Activated CD8-positive, alpha-beta memory T cell treated with anti-CD3 and anti-CD28 coated beads, Interleukin-2, amount 50 U/mL, for 24 hours (primary cell): Measurements from ENCODE around the gene OSBPL6.
"Not testable (repeated sequence)": the region's sequence is repeated elsewhere in the genome, so short reads cannot be mapped to it uniquely, and the experiment has no call there.

ENCODE experiments used
- DNase-seq: peaks from one replicate; pipeline ENCODE4 v3.0.0-alpha.2; 2020; ENCODE audit errors: extremely low read depth

The OSBPL6 gene

DNA sequence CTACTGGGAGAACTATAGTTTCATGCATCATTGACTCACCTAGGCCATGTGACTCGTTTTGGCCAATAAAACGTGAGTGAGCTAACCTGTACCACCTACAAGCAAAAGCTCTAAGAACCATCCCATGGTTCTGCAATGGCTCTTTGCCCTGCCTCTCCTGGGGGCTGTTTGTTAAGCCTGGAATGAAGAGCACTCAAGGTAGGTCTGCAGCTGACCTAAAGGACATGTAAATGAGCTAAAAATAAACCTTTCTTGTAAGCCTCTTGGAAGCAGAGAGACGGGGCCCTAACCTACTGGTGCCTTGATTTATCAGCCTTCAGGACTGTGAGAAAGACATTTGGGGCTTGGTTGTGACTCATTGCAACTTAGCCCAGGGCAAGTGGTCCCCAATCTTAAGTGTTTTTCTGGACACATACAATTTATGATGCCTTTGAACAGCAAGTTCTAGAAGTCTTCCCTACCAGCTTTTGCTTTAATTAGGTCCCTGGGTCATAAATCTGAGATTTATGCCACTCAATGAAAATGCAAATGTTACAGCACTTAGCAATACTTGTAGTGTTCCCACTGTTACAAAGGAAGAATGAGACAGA is 107.4 kb downstream of the OSBPL6 start:
- no peak for DNase-seq

DNA sequence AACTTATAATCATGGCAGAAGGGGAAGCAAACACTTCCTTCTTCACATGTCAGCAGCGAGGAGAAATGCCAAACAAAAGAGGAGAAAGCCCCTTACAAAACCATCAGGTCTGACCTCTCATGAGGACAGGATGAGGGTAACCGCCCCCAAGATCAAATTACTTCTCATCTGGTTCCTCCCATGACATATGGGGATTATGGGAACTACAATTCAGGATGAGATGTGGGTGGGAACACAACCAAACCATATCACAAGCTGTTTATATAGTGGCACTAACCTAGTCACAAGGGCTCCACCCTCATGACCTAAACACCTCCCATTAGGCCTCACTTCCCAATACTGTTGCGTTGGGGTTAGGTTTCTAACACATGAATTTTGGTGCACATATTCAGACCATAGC is 110.0 kb downstream of the OSBPL6 start:
- no peak for DNase-seq

DNA sequence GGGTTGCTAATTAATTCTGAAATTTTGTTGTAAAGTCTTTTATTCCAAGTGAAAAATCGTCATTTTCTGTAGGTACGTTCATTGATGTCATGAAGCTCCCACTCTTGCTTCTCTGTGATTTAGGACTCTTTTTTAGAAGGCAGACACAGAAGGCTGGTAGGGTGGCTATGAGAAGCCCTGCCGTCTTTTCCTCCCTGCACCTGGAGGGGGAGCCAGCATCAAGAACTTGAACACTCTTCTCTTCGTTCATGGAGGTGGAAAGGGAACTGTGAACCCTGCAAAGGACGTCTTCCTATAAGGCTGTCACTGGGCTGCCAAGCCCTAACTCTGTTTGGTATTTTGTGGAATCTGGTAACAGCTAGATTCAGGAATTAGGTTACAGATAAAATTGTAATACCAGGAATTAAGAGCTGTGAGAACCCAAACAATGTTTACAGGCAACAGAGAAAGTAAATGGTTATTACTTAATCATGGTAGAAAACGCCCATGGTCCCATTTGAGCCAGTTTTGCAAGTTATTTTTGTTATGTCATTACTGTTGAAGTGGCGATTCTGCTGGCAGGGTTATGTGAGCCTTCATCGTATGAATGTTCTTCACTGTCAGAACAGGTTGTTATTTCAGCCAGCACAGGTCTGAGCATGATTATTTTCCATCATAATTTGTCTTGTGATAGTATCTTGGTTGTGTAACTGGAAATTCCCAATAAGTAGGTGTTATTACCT is 112.2 kb downstream of the OSBPL6 start:
- no peak for DNase-seq

GRCh38 chr2:178307650-178308049 is 113.3 kb downstream of the OSBPL6 start:
- no peak for DNase-seq

GRCh38 chr2:178309541-178309940 is 115.2 kb downstream of the OSBPL6 start:
- DNase-seq: no peak

DNA sequence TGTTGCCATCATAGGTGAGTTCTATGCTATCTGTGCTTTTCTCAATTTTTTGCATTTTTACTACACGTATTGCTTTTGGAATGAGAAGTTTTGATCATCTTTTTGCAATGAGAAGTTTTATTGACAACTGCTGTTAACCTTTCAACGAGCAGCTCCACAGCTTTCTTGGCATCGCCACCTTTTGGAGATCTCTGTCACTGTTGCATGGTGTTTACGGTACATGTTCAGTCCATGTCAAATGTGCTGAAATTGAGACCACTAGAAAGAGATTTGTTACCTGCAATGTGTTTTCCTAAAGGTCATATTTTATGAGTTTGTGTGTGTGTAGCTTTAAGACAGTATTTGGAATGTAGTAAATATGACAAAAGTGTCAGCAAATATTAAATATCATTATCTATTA is 120.8 kb downstream of the OSBPL6 start:
- no peak for DNase-seq

DNA sequence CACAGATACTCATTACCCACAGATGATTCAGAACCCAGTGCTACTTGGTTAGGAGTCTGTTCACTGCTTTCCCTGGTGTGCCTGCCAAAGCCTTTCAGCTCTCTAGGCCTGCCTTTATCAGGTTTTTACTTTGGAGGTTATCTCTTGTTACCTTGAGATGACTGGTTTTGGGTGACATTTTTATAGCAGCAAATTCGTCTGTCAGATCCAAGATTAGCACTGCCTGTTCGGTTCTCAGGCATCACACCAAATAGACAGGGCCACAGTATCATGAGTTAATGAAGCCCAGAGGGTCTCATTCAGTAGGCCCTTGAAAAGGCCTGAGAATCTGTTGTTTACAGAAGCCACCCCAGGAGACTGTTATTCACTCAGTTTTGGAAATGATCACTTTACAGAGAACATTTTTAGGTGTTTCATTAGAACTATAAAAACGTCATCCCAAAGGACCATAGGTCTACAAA is 121.2 kb downstream of the OSBPL6 start:
- DNase-seq: no peak

GRCh38 chr2:178317811-178318210 is 123.5 kb downstream of the OSBPL6 start:
- DNase-seq: no peak

GRCh38 chr2:178320011-178320585 is 125.8 kb downstream of the OSBPL6 start:
- DNase-seq: no peak

GRCh38 chr2:178322068-178322467 is 127.8 kb downstream of the OSBPL6 start:
- no peak for DNase-seq

GRCh38 chr2:178323331-178323730 is 129.0 kb downstream of the OSBPL6 start:
- DNase-seq: not testable (repeated sequence)

DNA sequence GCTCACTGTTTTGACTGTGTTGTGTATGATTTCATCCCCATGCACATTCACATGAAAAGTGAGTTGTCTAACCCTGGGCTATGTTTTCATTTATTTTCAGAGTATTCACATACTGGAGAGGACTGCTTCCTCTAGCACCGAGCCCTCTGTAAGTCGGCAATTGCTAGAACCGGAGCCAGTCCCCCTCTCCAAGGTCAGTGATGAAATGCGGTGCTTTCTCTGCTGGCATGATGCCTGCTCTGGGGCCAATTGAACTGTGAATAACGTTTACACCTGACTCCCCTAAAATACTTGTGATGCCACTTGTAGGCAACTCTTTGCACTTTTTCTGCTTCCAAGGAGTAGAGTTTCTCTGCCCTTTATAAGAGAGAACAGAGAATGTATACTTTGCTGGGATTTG is 129.8 kb downstream of the OSBPL6 start:
- no peak for DNase-seq

DNA sequence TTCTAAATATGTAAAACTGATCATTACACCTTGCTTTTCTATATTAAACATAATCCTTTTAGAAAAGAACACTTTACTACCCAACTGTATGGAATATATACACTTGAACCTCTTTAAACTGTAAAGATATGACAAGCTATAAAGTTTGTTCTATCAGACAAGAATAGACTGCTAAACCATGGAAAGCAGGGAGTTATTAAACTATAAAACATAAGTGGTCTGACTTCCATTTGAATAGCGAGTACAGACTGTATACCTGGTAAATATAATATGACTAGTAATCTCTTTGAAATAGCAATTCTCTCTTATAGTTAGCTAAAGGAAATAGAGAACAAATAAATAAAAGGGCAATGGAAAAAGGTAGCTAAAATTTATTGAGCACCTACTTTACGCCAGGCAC is 131.0 kb downstream of the OSBPL6 start:
- no peak for DNase-seq

DNA sequence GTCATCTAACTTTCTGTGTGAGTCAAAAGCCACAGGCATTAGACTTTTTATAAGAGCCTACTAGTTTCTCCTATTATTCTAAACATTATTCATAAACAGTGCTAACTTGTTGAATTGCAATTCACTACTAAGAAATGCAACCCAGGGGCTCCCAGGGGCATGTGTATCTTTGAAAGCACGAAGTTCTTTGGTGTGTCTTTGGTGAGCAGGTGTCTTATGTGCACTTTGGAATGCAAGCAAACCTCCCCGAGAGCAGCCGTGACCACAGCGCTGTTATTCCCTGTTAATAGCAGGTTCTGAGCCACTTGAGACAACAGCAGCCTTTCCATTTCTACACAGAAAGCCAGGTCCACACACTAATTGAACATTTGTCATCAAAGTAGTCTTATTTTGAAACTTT is 133.2 kb downstream of the OSBPL6 start:
- no peak for DNase-seq

DNA sequence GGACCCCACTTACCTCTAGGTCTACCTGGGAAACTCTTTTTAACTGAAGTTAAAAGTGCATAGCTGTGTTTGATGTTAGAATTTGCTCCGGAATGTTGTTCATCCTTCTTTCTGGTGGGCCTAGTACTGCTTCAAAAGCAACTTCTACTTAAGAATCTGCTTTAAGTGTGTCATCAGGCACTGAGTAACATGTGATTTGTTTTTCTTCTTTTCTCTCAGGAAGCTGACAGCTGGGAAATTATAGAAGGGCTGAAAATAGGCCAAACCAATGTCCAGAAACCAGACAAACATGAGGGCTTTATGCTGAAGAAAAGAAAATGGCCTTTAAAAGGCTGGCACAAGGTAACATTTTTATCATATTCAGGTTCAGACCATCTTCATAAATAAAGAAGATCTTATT is 133.7 kb downstream of the OSBPL6 start:
- DNase-seq: no peak

DNA sequence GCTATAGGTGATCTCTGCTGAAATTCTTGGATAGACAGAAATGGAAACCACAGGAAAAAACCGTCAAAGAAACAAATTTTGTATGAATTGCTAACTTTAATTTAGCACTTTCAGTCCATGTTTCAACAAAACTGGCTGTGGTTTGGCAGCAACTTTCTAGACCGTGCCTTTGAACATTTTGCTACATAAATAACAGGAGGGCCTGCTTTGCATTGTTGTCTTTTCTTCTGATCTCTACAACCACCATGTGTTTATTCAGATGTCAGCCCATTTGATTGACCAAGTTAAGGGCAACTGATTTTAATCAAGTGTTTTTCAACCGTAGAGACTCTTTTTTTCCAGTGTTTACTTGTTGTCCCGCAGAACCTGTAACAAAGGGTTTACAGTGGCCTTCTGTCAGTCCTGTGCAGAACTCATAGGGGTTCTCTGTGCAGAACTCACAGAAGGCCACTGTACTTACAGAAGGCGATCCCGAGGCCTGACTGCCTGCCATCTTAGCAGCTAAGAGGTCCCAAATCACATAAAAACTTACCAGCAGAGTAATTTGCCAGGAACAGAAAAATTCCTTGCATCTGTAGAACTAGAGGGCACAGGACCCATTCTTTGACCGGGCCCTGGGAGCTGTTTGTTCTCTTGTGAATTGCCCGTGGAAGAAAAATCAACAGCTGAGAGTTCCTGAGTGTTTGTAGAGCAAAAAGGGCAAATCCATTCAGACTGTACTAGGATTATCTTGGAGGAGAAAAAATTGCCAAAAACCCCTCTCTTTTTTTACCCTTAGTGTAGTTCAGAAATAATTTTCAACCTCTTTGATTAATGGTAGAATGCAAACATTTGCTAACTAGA is 136.1 kb downstream of the OSBPL6 start:
- DNase-seq: no peak

DNA sequence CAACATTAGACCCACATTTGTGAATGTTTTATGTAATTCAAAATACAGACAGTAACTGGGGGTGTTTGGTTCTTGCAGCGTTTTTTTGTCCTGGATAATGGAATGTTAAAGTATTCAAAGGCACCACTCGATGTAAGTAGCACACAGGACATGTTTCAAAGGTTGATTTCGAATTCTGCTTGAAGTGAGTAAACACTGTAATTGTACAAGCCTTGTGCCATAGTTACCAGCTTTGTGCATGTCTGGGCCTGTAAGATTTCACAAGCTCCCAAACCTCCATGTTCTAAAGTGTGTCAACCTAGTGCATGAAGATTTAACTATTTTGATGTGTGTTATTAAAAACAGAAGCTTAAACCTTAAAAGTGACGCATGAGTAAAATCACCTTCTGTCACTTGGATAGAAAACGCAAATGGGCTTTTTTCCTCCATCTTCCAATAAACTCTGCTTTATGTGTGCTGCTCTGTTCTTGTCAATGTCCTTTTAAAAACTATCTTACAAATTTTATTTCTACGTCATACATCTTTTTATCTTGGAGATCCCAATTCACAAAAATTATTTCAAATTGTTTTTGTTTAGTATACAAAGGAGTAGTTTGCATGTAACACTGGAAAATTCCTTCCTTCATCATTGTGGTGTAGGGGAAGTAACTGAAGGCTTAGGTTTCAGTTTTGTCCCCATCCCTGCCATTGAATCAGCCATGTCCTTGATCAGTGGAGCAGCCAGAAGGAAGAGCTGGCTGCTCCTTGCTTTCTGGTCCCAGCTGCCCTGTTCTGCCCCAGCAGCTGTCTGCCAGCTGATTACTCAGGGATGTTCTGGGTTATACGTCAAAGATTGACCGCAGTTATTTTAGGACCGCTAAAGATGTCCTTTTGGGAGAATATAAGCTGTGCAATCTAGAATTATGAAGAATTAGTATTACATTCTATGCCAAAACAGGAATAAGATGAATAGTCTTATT is 137.4 kb downstream of the OSBPL6 start:
- DNase-seq: no peak

DNA sequence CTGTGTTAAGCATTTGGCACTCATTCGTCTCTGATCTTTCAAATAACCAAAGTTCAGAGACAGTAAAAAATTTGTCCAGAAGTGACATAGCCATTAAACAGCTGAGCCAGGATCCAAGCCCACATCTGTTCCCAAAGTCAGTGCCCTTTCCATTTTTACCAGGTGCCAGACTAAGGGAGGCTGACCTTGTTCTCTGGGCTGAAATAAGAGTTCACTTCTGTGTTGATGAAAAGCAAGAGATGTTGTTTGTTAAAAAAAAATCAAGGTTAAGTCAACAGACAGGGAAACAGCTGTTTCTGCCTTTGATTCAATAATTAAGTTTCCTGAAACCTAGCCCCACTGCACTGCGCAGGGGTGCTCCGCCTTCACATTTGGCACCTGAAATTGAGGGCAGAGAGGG is 139.5 kb downstream of the OSBPL6 start:
- no peak for DNase-seq

DNA sequence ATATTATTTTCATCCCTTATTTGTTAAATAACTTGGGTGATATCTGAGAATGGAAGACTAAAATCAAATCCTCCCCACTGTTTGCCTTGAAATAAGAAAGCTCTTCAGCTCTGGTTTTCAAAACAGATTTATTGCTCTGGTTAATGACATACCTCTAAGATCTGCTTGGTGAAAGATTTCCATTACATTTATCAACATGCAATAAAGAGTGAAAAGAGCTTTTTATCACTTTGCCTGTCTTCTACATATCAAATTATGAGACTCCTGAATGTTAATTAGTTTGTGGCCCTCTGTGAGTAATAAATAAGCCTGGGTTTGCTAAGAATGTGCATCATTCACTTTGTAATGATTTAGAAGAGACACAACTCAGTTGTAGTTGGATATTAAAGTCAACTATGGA is 140.9 kb downstream of the OSBPL6 start:
- DNase-seq: no peak

DNA sequence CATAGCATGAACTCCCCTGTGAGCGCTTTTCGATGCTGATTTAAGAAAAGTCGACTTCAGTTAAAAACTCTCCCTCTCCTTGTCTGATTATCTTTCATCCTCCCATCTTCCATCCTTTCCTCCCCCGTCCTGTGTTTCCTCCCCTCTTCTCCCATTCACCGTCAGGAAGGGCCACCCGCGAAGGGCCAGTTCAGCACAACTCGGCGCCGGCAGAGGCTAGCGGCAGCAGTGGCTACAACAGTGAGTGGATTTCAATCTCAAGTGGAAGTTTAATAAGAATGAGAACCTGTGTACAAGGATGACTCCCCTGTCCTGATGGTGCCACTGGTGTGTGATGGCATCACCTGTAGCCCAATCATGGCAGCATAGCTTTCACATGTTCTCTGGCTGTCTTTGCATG is 149.8 kb downstream of the OSBPL6 start:
- no peak for DNase-seq

- no peak for DNase-seq
Measured at GRCh38 chr2:178345951-178346350, 151.6 kb downstream of the OSBPL6 start.
